NCI-H2081 treated with DMSO at 0.1 percent for 48 hours (cell line): ENCODE measurements around the gene MADD.

Experiments
- DNase-seq: peaks from one replicate; lab custom pipeline; 2025; lab: John Stamatoyannopoulos, UW

The MADD gene

GRCh38 chr11:47251751-47252150 is 18.2 kb upstream of the MADD start:
- DNase-seq, result no peak

GRCh38 chr11:47253660-47254059 is 16.3 kb upstream of the MADD start:
- DNase-seq, result no peak

GRCh38 chr11:47254386-47254785 is 15.5 kb upstream of the MADD start:
- DNase-seq, result no peak

GRCh38 chr11:47256374-47256773 is 13.6 kb upstream of the MADD start:
- DNase-seq, result no peak

GRCh38 chr11:47257177-47257516 is 12.8 kb upstream of the MADD start:
- DNase-seq, result no peak

GRCh38 chr11:47257517-47258316 is 12.2 kb upstream of the MADD start, which contains the start of gene NR1H3:
Gene NR1H3, plus strand, starts transcription at chr11:47257996. Its CDS starts 1,221 bp downstream, at chr11:47259217.
- DNase-seq, result no peak

GRCh38 chr11:47258317-47258902 is 11.5 kb upstream of the MADD start:
- DNase-seq, result no peak

GRCh38 chr11:47259232-47259977 is 10.5 kb upstream of the MADD start:
- no peak for DNase-seq

GRCh38 chr11:47260366-47260765 is 9.6 kb upstream of the MADD start:
- no peak for DNase-seq

GRCh38 chr11:47261291-47261800 is 8.6 kb upstream of the MADD start:
- no peak for DNase-seq

- DNase-seq, result no peak
These were observed 5.8 kb upstream of the MADD start for GRCh38 chr11:47264119-47264518.

- DNase-seq, result no peak
These were observed 5.4 kb upstream of the MADD start for GRCh38 chr11:47264521-47264920.

- DNase-seq, result no peak
These were observed 2.1 kb upstream of the MADD start for GRCh38 chr11:47267876-47268275.

- no peak for DNase-seq
These were observed 1.4 kb upstream of the MADD start for GRCh38 chr11:47268448-47269001.

- peak; percentile 70 for DNase-seq
These were observed 718 bp upstream of the MADD start for GRCh38 chr11:47269002-47269828.

GRCh38 chr11:47270331-47271271 is 668 bp downstream of the MADD start:
- DNase-seq, result no peak

- no peak for DNase-seq
These were observed 1.4 kb downstream of the MADD start for GRCh38 chr11:47271328-47271727.

- no peak for DNase-seq
These were observed 2.2 kb downstream of the MADD start for GRCh38 chr11:47271961-47272661.

- DNase-seq, result no peak
These were observed 2.8 kb downstream of the MADD start for GRCh38 chr11:47272706-47273105.
